ENCODE measurements around the gene DOCK6.
A peak's percentile ranks its signal among the peaks of the same experiment; 100 is the strongest.

Gene DOCK6

GRCh38 chr19:11263726-11264125 lies 1.4 kb upstream of the DOCK6 start:
- Histone ChIP-seq H3K56ac (ENCODE audit: low read length) (no peak overlapping the region), H3K27ac (ENCODE audit: low read depth, low read length) (no peak overlapping the region), H4K5ac (ENCODE audit: low read length) (no peak overlapping the region), H3K18ac (ENCODE audit: low read length) (no peak overlapping the region), H3K4me2 (ENCODE audit: low read length) (no peak overlapping the region), H3K4me1 (ENCODE audit: control insufficient read depth, low read depth, low read length) (no peaks in the 10 kb centered on the region), H3K36me3 (ENCODE audit: control insufficient read depth, insufficient read depth, low read length) (no peaks in the 10 kb centered on the region), H3K4ac (ENCODE audit: low read depth, low read length) (no peak overlapping the region), H2BK5ac (ENCODE audit: low read length) (no peak overlapping the region), H2AK5ac (ENCODE audit: low read length) (no peak overlapping the region), H2BK120ac (ENCODE audit: low read depth, low read length) (no peak overlapping the region), H3K9ac (ENCODE audit: low read length) (no peak overlapping the region), H3K23ac (ENCODE audit: low read length) (no peak overlapping the region), H3K4me3 (ENCODE audit: low read length) (no peak overlapping the region), H3K79me2 (ENCODE audit: control insufficient read depth, insufficient read depth, low read length) (no peaks in the 10 kb centered on the region), H2BK15ac (replicated peaks; ENCODE audit: low read depth) (no peak overlapping the region), H3K27me3 (ENCODE audit: insufficient read depth, low read length, poor library complexity) (no peaks in the 10 kb centered on the region), H3K79me1 (ENCODE audit: low read length) (no peaks in the 10 kb centered on the region), H4K8ac (ENCODE audit: low read depth, low read length) (no peak overlapping the region)
- WGBS (ENCODE audit: extremely low coverage, insufficient coverage, low lambda C conversion rate) = no CpG with 5 or more reads among the region's 6 CpGs
- no peak for DNase-seq

GRCh38 chr19:11261431-11261970 lies 823 bp downstream of the DOCK6 start:
- Histone ChIP-seq H4K5ac (ENCODE audit: low read length) (no peak overlapping the region), H3K4me3 (ENCODE audit: low read length) (peak overlapping the region; percentile 47), H3K4me1 (ENCODE audit: control insufficient read depth, low read depth, low read length) (no peaks in the 10 kb centered on the region), H3K9ac (ENCODE audit: low read length) (peak overlapping the region; percentile 63), H2AK5ac (ENCODE audit: low read length) (no peak overlapping the region), H2BK120ac (ENCODE audit: low read depth, low read length) (no peak overlapping the region), H2BK5ac (ENCODE audit: low read length) (no peak overlapping the region), H3K4ac (ENCODE audit: low read depth, low read length) (no peak overlapping the region), H3K23ac (ENCODE audit: low read length) (no peak overlapping the region), H4K8ac (ENCODE audit: low read depth, low read length) (no peak overlapping the region), H3K27me3 (ENCODE audit: insufficient read depth, low read length, poor library complexity) (no peaks in the 10 kb centered on the region), H3K36me3 (ENCODE audit: control insufficient read depth, insufficient read depth, low read length) (no peaks in the 10 kb centered on the region), H3K79me1 (ENCODE audit: low read length) (no peaks in the 10 kb centered on the region), H2BK15ac (replicated peaks; ENCODE audit: low read depth) (no peak overlapping the region), H3K56ac (ENCODE audit: low read length) (peak overlapping the region; percentile 85), H3K79me2 (ENCODE audit: control insufficient read depth, insufficient read depth, low read length) (no peaks in the 10 kb centered on the region), H3K4me2 (ENCODE audit: low read length) (peak overlapping the region; percentile 73), H3K27ac (ENCODE audit: low read depth, low read length) (no peak overlapping the region), H3K18ac (ENCODE audit: low read length) (peak overlapping the region; percentile 98)
- no CpG with 5 or more reads among the region's 18 CpGs for WGBS (ENCODE audit: extremely low coverage, insufficient coverage, low lambda C conversion rate)
- peak; percentile 40 for DNase-seq

- Histone ChIP-seq H3K79me2 (ENCODE audit: control insufficient read depth, insufficient read depth, low read length) (no peaks in the 10 kb centered on the region), H3K56ac (ENCODE audit: low read length) (no peak overlapping the region), H4K5ac (ENCODE audit: low read length) (no peak overlapping the region), H3K9ac (ENCODE audit: low read length) (no peak overlapping the region), H3K4ac (ENCODE audit: low read depth, low read length) (no peak overlapping the region), H3K4me1 (ENCODE audit: control insufficient read depth, low read depth, low read length) (no peaks in the 10 kb centered on the region), H3K23ac (ENCODE audit: low read length) (no peak overlapping the region), H2BK15ac (replicated peaks; ENCODE audit: low read depth) (no peak overlapping the region), H3K79me1 (ENCODE audit: low read length) (no peaks in the 10 kb centered on the region), H2BK5ac (ENCODE audit: low read length) (no peak overlapping the region), H2BK120ac (ENCODE audit: low read depth, low read length) (no peak overlapping the region), H3K4me2 (ENCODE audit: low read length) (no peak overlapping the region), H3K36me3 (ENCODE audit: control insufficient read depth, insufficient read depth, low read length) (no peaks in the 10 kb centered on the region), H3K4me3 (ENCODE audit: low read length) (no peak overlapping the region), H3K27ac (ENCODE audit: low read depth, low read length) (no peak overlapping the region), H2AK5ac (ENCODE audit: low read length) (no peak overlapping the region), H3K27me3 (ENCODE audit: insufficient read depth, low read length, poor library complexity) (no peaks in the 10 kb centered on the region), H4K8ac (ENCODE audit: low read depth, low read length) (no peak overlapping the region), H3K18ac (ENCODE audit: low read length) (no peak overlapping the region)
- whole genome bisulfite sequencing (ENCODE audit: extremely low coverage, insufficient coverage, low lambda C conversion rate) = no CpG with 5 or more reads among the region's 5 CpGs
- no peak for DNase-seq
These were observed 1.3 kb downstream of the DOCK6 start for GRCh38 chr19:11260996-11261395.

GRCh38 chr19:11257846-11258380 lies 4.4 kb downstream of the DOCK6 start:
- Histone ChIP-seq H3K79me1 (ENCODE audit: low read length) (no peaks in the 10 kb centered on the region), H3K9ac (ENCODE audit: low read length) (no peak overlapping the region), H2BK120ac (ENCODE audit: low read depth, low read length) (no peak overlapping the region), H3K4me2 (ENCODE audit: low read length) (no peak overlapping the region), H4K8ac (ENCODE audit: low read depth, low read length) (no peak overlapping the region), H3K18ac (ENCODE audit: low read length) (no peak overlapping the region), H3K79me2 (ENCODE audit: control insufficient read depth, insufficient read depth, low read length) (no peaks in the 10 kb centered on the region), H4K5ac (ENCODE audit: low read length) (no peak overlapping the region), H3K23ac (ENCODE audit: low read length) (no peak overlapping the region), H3K27me3 (ENCODE audit: insufficient read depth, low read length, poor library complexity) (no peaks in the 10 kb centered on the region), H3K4me3 (ENCODE audit: low read length) (no peak overlapping the region), H2BK5ac (ENCODE audit: low read length) (no peak overlapping the region), H3K56ac (ENCODE audit: low read length) (no peak overlapping the region), H3K36me3 (ENCODE audit: control insufficient read depth, insufficient read depth, low read length) (no peaks in the 10 kb centered on the region), H3K27ac (ENCODE audit: low read depth, low read length) (no peak overlapping the region), H2BK15ac (replicated peaks; ENCODE audit: low read depth) (no peak overlapping the region), H3K4ac (ENCODE audit: low read depth, low read length) (no peak overlapping the region), H3K4me1 (ENCODE audit: control insufficient read depth, low read depth, low read length) (no peaks in the 10 kb centered on the region), H2AK5ac (ENCODE audit: low read length) (no peak overlapping the region)
- no CpG with 5 or more reads among the region's 3 CpGs for WGBS (ENCODE audit: extremely low coverage, insufficient coverage, low lambda C conversion rate)
- DNase-seq = no peak

GRCh38 chr19:11256189-11256588 lies 6.1 kb downstream of the DOCK6 start:
- H3K9ac ChIP-seq (ENCODE audit: low read length) = no peak overlapping the region
- no peak overlapping the region for H3K4ac ChIP-seq (ENCODE audit: low read depth, low read length)
- no peak overlapping the region for H3K23ac ChIP-seq (ENCODE audit: low read length)
- H3K36me3 ChIP-seq (ENCODE audit: control insufficient read depth, insufficient read depth, low read length) = peaks cover 3% of the 10 kb centered on the region
- no peak overlapping the region for H2BK15ac ChIP-seq (replicated peaks; ENCODE audit: low read depth)
- no peaks in the 10 kb centered on the region for H3K27me3 ChIP-seq (ENCODE audit: insufficient read depth, low read length, poor library complexity)
- no peak overlapping the region for H4K5ac ChIP-seq (ENCODE audit: low read length)
- H3K18ac ChIP-seq (ENCODE audit: low read length) = no peak overlapping the region
- H3K56ac ChIP-seq (ENCODE audit: low read length) = no peak overlapping the region
- no peak overlapping the region for H3K27ac ChIP-seq (ENCODE audit: low read depth, low read length)
- no peak for DNase-seq
- no peaks in the 10 kb centered on the region for H3K79me2 ChIP-seq (ENCODE audit: control insufficient read depth, insufficient read depth, low read length)
- no peak overlapping the region for H2BK120ac ChIP-seq (ENCODE audit: low read depth, low read length)
- no peaks in the 10 kb centered on the region for H3K4me1 ChIP-seq (ENCODE audit: control insufficient read depth, low read depth, low read length)
- WGBS (ENCODE audit: extremely low coverage, insufficient coverage, low lambda C conversion rate) = no CpG with 5 or more reads among the region's 7 CpGs
- no peak overlapping the region for H2BK5ac ChIP-seq (ENCODE audit: low read length)
- no peak overlapping the region for H2AK5ac ChIP-seq (ENCODE audit: low read length)
- no peak overlapping the region for H4K8ac ChIP-seq (ENCODE audit: low read depth, low read length)
- no peaks in the 10 kb centered on the region for H3K79me1 ChIP-seq (ENCODE audit: low read length)
- H3K4me3 ChIP-seq (ENCODE audit: low read length) = no peak overlapping the region
- H3K4me2 ChIP-seq (ENCODE audit: low read length) = no peak overlapping the region

- Histone ChIP-seq H3K79me1 (ENCODE audit: low read length) (no peaks in the 10 kb centered on the region), H3K4me1 (ENCODE audit: control insufficient read depth, low read depth, low read length) (no peaks in the 10 kb centered on the region), H3K4me3 (ENCODE audit: low read length) (no peak overlapping the region), H3K56ac (ENCODE audit: low read length) (no peak overlapping the region), H2AK5ac (ENCODE audit: low read length) (no peak overlapping the region), H4K5ac (ENCODE audit: low read length) (no peak overlapping the region), H2BK15ac (replicated peaks; ENCODE audit: low read depth) (no peak overlapping the region), H3K27me3 (ENCODE audit: insufficient read depth, low read length, poor library complexity) (no peaks in the 10 kb centered on the region), H3K9ac (ENCODE audit: low read length) (no peak overlapping the region), H2BK5ac (ENCODE audit: low read length) (no peak overlapping the region), H3K27ac (ENCODE audit: low read depth, low read length) (no peak overlapping the region), H2BK120ac (ENCODE audit: low read depth, low read length) (no peak overlapping the region), H3K79me2 (ENCODE audit: control insufficient read depth, insufficient read depth, low read length) (no peaks in the 10 kb centered on the region), H3K4me2 (ENCODE audit: low read length) (no peak overlapping the region), H3K18ac (ENCODE audit: low read length) (no peak overlapping the region), H3K23ac (ENCODE audit: low read length) (no peak overlapping the region), H3K4ac (ENCODE audit: low read depth, low read length) (no peak overlapping the region), H3K36me3 (ENCODE audit: control insufficient read depth, insufficient read depth, low read length) (peaks cover 4% of the 10 kb centered on the region), H4K8ac (ENCODE audit: low read depth, low read length) (no peak overlapping the region)
- no CpG with 5 or more reads among the region's 5 CpGs for WGBS (ENCODE audit: extremely low coverage, insufficient coverage, low lambda C conversion rate)
- no peak for DNase-seq
These were observed 7.7 kb downstream of the DOCK6 start for GRCh38 chr19:11254666-11255065.

Measured in mesendoderm (in vitro differentiated cells).